Right atrium auricular region (tissue), 2 donors: ENCODE data around the gene DLL3. TPM values are rescaled to one million over a fixed set of nuclear protein-coding genes. Genes with fewer than 3 reads are reported as not detected.

ENCODE experiments used
- DNase-seq: peaks from one replicate; pipeline ENCODE4 v3.0.0-alpha.2; 2019; ENCODE audit warnings: low spot score
- H3K27ac ChIP-seq, 2 donors: fragments of 200-600 bp; sonication (generic); 1 replicate in 1 of 2; 2 replicates in 1 of 2; pipeline ENCODE4 v1.5.1; 2016 to 2019
- H3K27me3 ChIP-seq, 2 donors: fragments of 200-600 bp; sonication (generic); one replicate each; pipeline versions ENCODE4 v1.5.1 to v1.6.0; 2017 to 2019
- H3K36me3 ChIP-seq: fragments of 200-600 bp; sonication (generic); one replicate; pipeline ENCODE4 v1.5.1; 2016
- H3K4me1 ChIP-seq, 2 donors: fragments of 200-600 bp; sonication (generic); one replicate each; pipeline versions ENCODE4 v1.5.1 to v1.6.0; 2017 to 2019
- H3K4me3 ChIP-seq, 2 donors: fragments of 200-600 bp; sonication (generic); 1 replicate in 1 of 2; 2 replicates in 1 of 2; pipeline ENCODE4 v1.5.1; 2017 to 2019; ENCODE audit warnings: mild to moderate bottlenecking in 1 of 2, moderate library complexity in 1 of 2
- H3K9me3 ChIP-seq, 2 donors: fragments of 200-600 bp; sonication (generic); one replicate each; pipeline ENCODE4 v1.5.1; 2019
- CTCF ChIP-seq, 2 donors: fragments of 200-600 bp; sonication (generic); IDR thresholded peaks; one replicate each; pipeline ENCODE4 v1.5.1; 2019; ENCODE audit warnings: antibody characterized with exemption in 2 of 2
- total RNA-seq, 2 donors: library from RNA; depleted of rRNA; stranded (reverse); fragments of >200 nt; gene quantifications; one replicate each; pipeline ENCODE4 v1.1.0, GENCODE V29; 2016

The DLL3 gene
- total RNA-seq, 2 donors from 2014 or later = not detected

- Histone ChIP-seq H3K27me3 (no peaks in the 10 kb centered on the region), H3K36me3 (peaks cover 88% of the 10 kb centered on the region), H3K4me3 (no peak overlapping the region), H3K9me3 (no peaks in the 10 kb centered on the region), H3K4me1 (no peaks in the 10 kb centered on the region), H3K27ac (no peak overlapping the region)
- no peak for TF ChIP-seq CTCF (IDR thresholded peaks at IDR 0.05)
- DNase-seq = no peak
These were observed 30.8 kb upstream of the DLL3 start for GRCh38 chr19:39467941-39468340.

GRCh38 chr19:39469036-39469435 lies 29.7 kb upstream of the DLL3 start:
- DNase-seq = no peak
- H3K36me3 ChIP-seq = peaks cover 98% of the 10 kb centered on the region
- no peaks in the 10 kb centered on the region for H3K27me3 ChIP-seq

GRCh38 chr19:39469567-39469966 lies 29.2 kb upstream of the DLL3 start:
- H3K9me3 ChIP-seq = no peaks in the 10 kb centered on the region
- no peak for TF ChIP-seq CTCF (IDR thresholded peaks at IDR 0.05)
- H3K36me3 ChIP-seq = peaks cover 98% of the 10 kb centered on the region
- no peaks in the 10 kb centered on the region for H3K27me3 ChIP-seq
- H3K4me3 ChIP-seq = no peak overlapping the region
- no peak for DNase-seq
- H3K4me1 ChIP-seq = no peaks in the 10 kb centered on the region
- H3K27ac ChIP-seq = no peak overlapping the region

More at GRCh38 chr19:39469036-39469435, 29.7 kb upstream of the DLL3 start:
- Histone ChIP-seq H3K4me1 (no peaks in the 10 kb centered on the region), H3K9me3 (no peaks in the 10 kb centered on the region), H3K27ac (no peak overlapping the region), H3K4me3 (no peak overlapping the region)
- TF ChIP-seq CTCF (IDR thresholded peaks at IDR 0.05) = no peak

GRCh38 chr19:39470724-39471339 lies 27.9 kb upstream of the DLL3 start:
- Histone ChIP-seq H3K4me1 (peaks cover 0 to 4% of the 10 kb centered on the region in 2 donors), H3K27ac (no peak overlapping the region), H3K4me3 (no peak overlapping the region), H3K27me3 (no peaks in the 10 kb centered on the region), H3K9me3 (no peaks in the 10 kb centered on the region), H3K36me3 (peaks cover 95% of the 10 kb centered on the region)
- no peak for TF ChIP-seq CTCF (IDR thresholded peaks at IDR 0.05)
- DNase-seq = no peak

- DNase-seq = no peak
- Histone ChIP-seq H3K9me3 (no peaks in the 10 kb centered on the region), H3K27me3 (no peaks in the 10 kb centered on the region), H3K4me1 (peaks cover 0 to 4% of the 10 kb centered on the region in 2 donors), H3K36me3 (peaks cover 90% of the 10 kb centered on the region), H3K27ac (no peak overlapping the region), H3K4me3 (no peak overlapping the region)
- no peak for TF ChIP-seq CTCF (IDR thresholded peaks at IDR 0.05)
These were observed 26.8 kb upstream of the DLL3 start for GRCh38 chr19:39471756-39472536.
